Esophagus muscularis mucosa (tissue), 4 donors: ENCODE data around the gene HSDL1. TPM values are rescaled to one million over a fixed set of nuclear protein-coding genes. Genes with fewer than 3 reads are reported as not detected.

Source experiments
- DNase-seq: peaks from one replicate; pipeline ENCODE4 v3.0.0-alpha.2; 2017; ENCODE audit errors: extremely low spot score
- H3K27ac ChIP-seq, 4 donors: fragments of 200-600 bp; sonication (generic); replicated peaks in 1 of 4; 1 replicate in 3 of 4; 2 replicates in 1 of 4; pipeline ENCODE4 v1.5.1; 2016 to 2019; ENCODE audit warnings: mild to moderate bottlenecking in 1 of 4
- H3K27me3 ChIP-seq, 4 donors: fragments of 200-600 bp; sonication (generic); one replicate each; pipeline versions ENCODE4 v1.5.1 to v1.6.0; 2016 to 2019
- H3K36me3 ChIP-seq, 4 donors: fragments of 200-600 bp; sonication (generic); one replicate each; pipeline ENCODE4 v1.5.1; 2016 to 2019
- H3K4me1 ChIP-seq, 4 donors: fragments of 200-600 bp; sonication (generic); one replicate each; pipeline ENCODE4 v1.5.1; 2016 to 2019
- H3K4me3 ChIP-seq, 4 donors: fragments of 200-600 bp; sonication (generic); 1 replicate in 2 of 4; 2 replicates in 2 of 4; pipeline ENCODE4 v1.5.1; 2016 to 2019; ENCODE audit warnings: mild to moderate bottlenecking in 4 of 4, moderate library complexity in 1 of 4
- H3K9me3 ChIP-seq, 4 donors: fragments of 200-600 bp; sonication (generic); 1 replicate in 3 of 4; 2 replicates in 1 of 4; pipeline ENCODE4 v1.5.1; 2016 to 2019
- EP300 ChIP-seq: sonication (generic); formaldehyde crosslinking; IDR thresholded peaks from one replicate; pipeline ENCODE4 v1.6.1; 2017; ENCODE audit warnings: antibody characterized with exemption
- POLR2A ChIP-seq: fragments of 450-650 bp; IDR thresholded peaks from one replicate; pipeline ENCODE4 v1.6.1; 2017; ENCODE audit warnings: antibody characterized with exemption, moderate library complexity, mild to moderate bottlenecking, low read depth
- POLR2AphosphoS5 ChIP-seq, 2 donors: sonication (generic); formaldehyde crosslinking; IDR thresholded peaks; one replicate each; pipeline ENCODE4 v1.6.1; 2017; ENCODE audit warnings: antibody characterized with exemption in 2 of 2
- WGBS: methylation state at CpG from one replicate; pipeline ENCODE4 v1.1.5; 2018; 5-methylcytosine and 5-hydroxymethylcytosine counted together
- intact Hi-C: fragments of 100-400 bp; cut with DNase I; formaldehyde crosslinking; loops from one replicate; pipeline ENCODE4 v1.15.1; 2023
- total RNA-seq, 4 donors: library from RNA; depleted of rRNA; stranded (reverse); fragments of >200 nt; gene quantifications; one replicate each; pipeline versions ENCODE4 v1.1.0 to v1.2.1, GENCODE V29; 2016
- TF ChIP-seq, protein P1 (sequence below), 3 experiments: fragments of 200-600 bp in 2 of 3; fragments of 450-650 bp in 1 of 3; sonication (generic) in 2 of 3; IDR thresholded peaks; one replicate each; pipeline ENCODE4 v1.5.1; 2017 to 2019; ENCODE audit warnings: antibody characterized with exemption in 3 of 3, mild to moderate bottlenecking in 2 of 3, moderate library complexity in 1 of 3

HSDL1 gene
- total RNA-seq, 4 donors from 2014 or later, result 7.1 to 14.6 (median 11.4) TPM

DNA sequence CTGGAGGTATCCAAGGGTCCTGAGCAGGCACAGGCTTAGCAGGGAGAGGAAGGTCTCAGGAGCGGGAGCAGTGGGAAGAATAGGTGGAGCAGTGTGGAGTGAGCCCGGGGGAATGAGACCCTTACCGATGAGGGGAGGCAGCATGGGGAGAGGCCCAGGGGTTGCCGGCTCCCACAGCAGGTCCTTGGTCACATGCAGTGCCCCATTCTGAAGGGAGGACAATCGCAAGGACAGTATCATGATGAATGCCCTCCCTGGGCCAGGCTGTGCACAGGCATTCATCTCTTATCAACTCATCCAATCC lies 38.5 kb upstream of the HSDL1 start:
- H3K4me3 ChIP-seq, result no peak overlapping the region
- WGBS, result 94% methylated on average over 5 of the region's 5 CpGs
- H3K9me3 ChIP-seq, result no peaks in the 10 kb centered on the region
- peaks cover 20 to 51% (median 45%) of the 10 kb centered on the region in 4 donors for H3K4me1 ChIP-seq
- intact Hi-C loops, result loop anchor here (10.0 kb wide), 2 partner anchors 69 to 229 kb away; partner anchors contain the start of genes MBTPS1 and OSGIN1
- TF ChIP-seq POLR2A, result no peak
- no peak for TF ChIP-seq EP300
- TF ChIP-seq, protein P1, sequence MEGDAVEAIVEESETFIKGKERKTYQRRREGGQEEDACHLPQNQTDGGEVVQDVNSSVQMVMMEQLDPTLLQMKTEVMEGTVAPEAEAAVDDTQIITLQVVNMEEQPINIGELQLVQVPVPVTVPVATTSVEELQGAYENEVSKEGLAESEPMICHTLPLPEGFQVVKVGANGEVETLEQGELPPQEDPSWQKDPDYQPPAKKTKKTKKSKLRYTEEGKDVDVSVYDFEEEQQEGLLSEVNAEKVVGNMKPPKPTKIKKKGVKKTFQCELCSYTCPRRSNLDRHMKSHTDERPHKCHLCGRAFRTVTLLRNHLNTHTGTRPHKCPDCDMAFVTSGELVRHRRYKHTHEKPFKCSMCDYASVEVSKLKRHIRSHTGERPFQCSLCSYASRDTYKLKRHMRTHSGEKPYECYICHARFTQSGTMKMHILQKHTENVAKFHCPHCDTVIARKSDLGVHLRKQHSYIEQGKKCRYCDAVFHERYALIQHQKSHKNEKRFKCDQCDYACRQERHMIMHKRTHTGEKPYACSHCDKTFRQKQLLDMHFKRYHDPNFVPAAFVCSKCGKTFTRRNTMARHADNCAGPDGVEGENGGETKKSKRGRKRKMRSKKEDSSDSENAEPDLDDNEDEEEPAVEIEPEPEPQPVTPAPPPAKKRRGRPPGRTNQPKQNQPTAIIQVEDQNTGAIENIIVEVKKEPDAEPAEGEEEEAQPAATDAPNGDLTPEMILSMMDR (IDR thresholded peaks at IDR 0.05), result no peak
- TF ChIP-seq POLR2AphosphoS5 (IDR thresholded peaks at IDR 0.05), result no peak
- H3K27me3 ChIP-seq, result no peaks in the 10 kb centered on the region
- DNase-seq, result no peak
- peaks cover 25 to 65% (median 63%) of the 10 kb centered on the region in 4 donors for H3K36me3 ChIP-seq
- H3K27ac ChIP-seq, result peak overlapping the region in 2 of 4 donors; percentile 5 to 33

DNA sequence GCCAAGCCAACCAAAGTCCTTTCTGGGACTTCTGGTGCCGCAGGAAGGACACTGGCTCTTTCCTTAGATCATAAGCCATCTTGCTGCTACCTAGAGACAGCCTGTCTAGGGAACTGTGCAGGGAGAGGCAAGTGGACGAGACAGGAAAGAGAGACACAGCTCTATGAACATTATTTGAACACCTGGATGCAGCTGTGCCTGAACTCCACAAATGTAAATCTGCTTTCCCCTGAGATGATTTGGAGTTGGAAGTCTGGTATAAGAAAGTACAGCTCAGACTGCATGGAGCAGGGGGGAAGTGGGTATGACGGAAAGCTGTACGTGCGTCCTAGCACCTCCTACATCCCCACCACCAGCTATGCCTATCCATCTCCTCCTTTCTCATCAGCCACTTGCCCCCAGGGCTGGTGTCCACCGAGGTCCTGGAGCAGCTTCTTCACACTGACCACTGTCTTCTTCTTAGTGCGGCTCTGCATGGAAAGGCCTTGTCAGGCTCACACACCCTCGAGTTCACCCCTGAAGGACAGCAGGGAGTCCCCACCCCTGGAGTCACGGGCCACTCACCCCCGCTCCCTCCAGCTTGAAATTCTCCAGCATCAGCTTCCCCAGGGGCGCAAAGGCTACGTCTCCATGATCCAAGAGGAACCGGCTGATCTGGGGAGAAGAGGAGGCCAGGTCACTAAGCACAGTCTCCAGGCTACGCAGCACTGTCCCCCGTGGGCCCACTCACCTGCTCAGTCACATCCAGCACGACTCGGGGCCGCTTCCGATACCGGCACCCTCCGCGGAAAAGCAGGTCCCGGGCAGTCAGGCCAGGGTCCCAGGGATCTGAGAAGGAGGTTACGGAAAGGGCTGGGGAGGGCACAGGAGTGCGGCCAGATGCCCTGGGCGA lies 37.9 kb upstream of the HSDL1 start:
- Histone ChIP-seq H3K36me3 (peaks cover 27 to 70% (median 68%) of the 10 kb centered on the region in 4 donors), H3K9me3 (no peaks in the 10 kb centered on the region)

DNA sequence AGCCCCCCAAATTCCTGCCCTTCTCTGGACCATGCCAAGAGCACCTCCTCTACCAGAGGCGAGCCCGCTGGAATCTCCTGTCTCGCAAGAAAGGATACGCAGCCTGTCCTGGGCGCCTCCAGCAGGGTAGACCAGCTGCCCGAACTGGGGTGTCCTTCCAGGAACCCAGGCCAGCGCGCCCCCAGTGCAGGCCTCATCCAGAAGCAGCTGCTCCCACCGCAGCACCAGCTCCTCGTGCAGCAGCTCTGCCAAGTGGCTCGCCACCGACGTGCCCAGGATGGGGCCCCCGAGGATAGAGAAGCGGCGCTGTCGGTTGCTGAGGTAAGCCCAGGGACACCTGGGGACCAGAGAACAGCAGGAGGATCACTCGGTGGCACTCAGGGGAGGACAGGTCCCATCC lies 37.1 kb upstream of the HSDL1 start:
- H3K27me3 ChIP-seq, result no peaks in the 10 kb centered on the region
- peaks cover 27 to 70% (median 68%) of the 10 kb centered on the region in 4 donors for H3K36me3 ChIP-seq
- 90% methylated on average over 12 of the region's 18 CpGs for WGBS
- H3K27ac ChIP-seq, result no peak overlapping the region
- H3K4me1 ChIP-seq, result peaks cover 34 to 63% (median 58%) of the 10 kb centered on the region in 4 donors
- H3K4me3 ChIP-seq, result no peak overlapping the region
- no peaks in the 10 kb centered on the region for H3K9me3 ChIP-seq
- DNase-seq, result no peak
- no peak for TF ChIP-seq POLR2AphosphoS5 (IDR thresholded peaks at IDR 0.05)
- TF ChIP-seq EP300, result no peak
- TF ChIP-seq, protein P1 (IDR thresholded peaks at IDR 0.05), result no peak
- TF ChIP-seq POLR2A, result no peak
- intact Hi-C loops, result loop anchor here (10.0 kb wide), 2 partner anchors 67 to 227 kb away; partner anchors contain the start of genes MBTPS1 and OSGIN1

More for the DNA sequence above, 37.9 kb upstream of the HSDL1 start:
- Histone ChIP-seq H3K4me3 (no peak overlapping the region), H3K27me3 (no peaks in the 10 kb centered on the region), H3K27ac (peak overlapping the region in 2 of 4 donors; percentile 5 to 33), H3K4me1 (peaks cover 26 to 57% (median 51%) of the 10 kb centered on the region in 4 donors)
- 97% methylated on average over 24 of the region's 26 CpGs for WGBS
- TF ChIP-seq, protein P1 (IDR thresholded peaks at IDR 0.05), result no peak
- TF ChIP-seq POLR2A (no peak), POLR2AphosphoS5 (IDR thresholded peaks at IDR 0.05) (no peak), EP300 (no peak)
- intact Hi-C loops, result loop anchor here (10.0 kb wide), 2 partner anchors 68 to 228 kb away; partner anchors contain the start of genes MBTPS1 and OSGIN1
- DNase-seq, result no peak

DNA sequence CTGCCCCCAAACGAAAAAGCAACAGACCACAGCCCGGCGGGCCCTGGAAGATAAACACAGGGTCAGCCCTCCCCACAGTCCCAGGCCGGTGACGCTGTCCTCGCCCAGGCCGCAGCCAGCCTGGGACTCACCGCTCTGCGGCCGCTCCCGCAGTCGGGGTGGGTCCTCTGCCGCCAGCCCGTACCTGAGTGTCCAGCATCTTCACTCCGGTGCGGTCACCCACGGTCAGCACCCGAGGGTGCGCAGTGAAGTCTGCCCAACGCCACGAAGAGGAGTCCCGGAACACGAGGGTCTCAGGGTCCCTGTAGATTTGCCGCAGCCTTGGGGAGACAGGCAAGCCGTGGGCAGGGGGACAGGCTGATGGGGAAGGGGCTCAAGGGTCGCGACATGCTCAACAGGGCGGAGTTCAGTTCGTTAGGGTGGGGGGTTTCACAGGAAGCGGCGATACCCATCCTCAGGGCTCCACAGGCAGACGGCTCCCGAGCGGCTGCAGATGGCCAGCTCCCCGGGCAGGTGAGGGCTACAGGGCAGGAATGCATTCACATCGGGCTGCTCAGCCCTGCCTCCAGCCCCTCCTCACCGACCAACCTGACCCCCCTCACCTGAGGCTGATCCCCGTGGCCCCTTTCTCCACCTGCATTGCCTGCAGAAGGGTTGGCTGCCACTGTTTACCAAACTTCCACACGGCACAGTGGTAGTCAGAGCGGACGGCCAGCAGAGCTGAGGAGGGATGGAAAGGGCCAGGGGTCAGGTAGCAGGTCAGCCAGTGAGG lies 36.4 kb upstream of the HSDL1 start:
- DNase-seq, result no peak
- Histone ChIP-seq H3K4me3 (no peak overlapping the region), H3K4me1 (peaks cover 42 to 71% (median 62%) of the 10 kb centered on the region in 4 donors), H3K9me3 (no peaks in the 10 kb centered on the region), H3K27me3 (no peaks in the 10 kb centered on the region), H3K36me3 (peaks cover 27 to 70% (median 68%) of the 10 kb centered on the region in 4 donors), H3K27ac (no peak overlapping the region)
- TF ChIP-seq EP300 (no peak), POLR2A (no peak), POLR2AphosphoS5 (IDR thresholded peaks at IDR 0.05) (no peak)
- TF ChIP-seq, protein P1 (IDR thresholded peaks at IDR 0.05), result no peak
- WGBS, result 84% methylated on average over 28 of the region's 41 CpGs
- intact Hi-C loops, result loop anchor here (10.0 kb wide), 2 partner anchors 67 to 227 kb away; partner anchors contain the start of genes MBTPS1 and OSGIN1
